GM12864 (cell line): ENCODE measurements around the gene HECW1.

Source experiments
- DNase-seq: peaks from one replicate; pipeline ENCODE4 v3.0.0-alpha.2; 2011; ENCODE audit warnings: low read depth
- H3K4me3 ChIP-seq: 2 replicates; pipeline ENCODE4 v1.5.1; 2011; ENCODE audit warnings: mild to moderate bottlenecking, low read depth, low read length, control low read depth
- CTCF ChIP-seq: IDR thresholded peaks from 2 replicates; pipeline ENCODE4 v1.5.1; 2011; ENCODE audit warnings: low read depth, mild to moderate bottlenecking, moderate library complexity, low read length, control low read depth, inconsistent platforms; ENCODE audit errors: missing control alignments

HECW1 gene

DNA sequence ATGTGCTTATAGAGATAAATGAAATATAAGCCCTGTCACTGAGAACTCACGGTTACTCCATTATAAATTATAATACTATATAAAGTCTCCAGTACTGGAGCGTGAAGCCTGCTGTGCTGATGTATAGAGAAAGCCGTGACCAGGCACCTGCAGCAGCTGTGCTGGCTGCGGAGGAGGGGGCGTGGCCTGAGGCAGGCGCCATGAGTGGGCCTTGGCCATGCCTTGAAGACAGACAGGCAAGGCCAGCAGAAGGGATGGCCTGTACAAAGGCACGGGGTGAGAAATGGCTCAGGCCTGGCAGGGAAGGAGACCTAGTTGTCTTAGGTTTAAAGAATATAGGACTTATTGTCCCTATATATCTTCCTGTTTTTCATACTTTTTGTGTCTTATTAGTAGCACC lies 251.9 kb downstream of the HECW1 start:
- no peak for TF ChIP-seq CTCF
- no peak for DNase-seq
- H3K4me3 ChIP-seq, result no peak overlapping the region

DNA sequence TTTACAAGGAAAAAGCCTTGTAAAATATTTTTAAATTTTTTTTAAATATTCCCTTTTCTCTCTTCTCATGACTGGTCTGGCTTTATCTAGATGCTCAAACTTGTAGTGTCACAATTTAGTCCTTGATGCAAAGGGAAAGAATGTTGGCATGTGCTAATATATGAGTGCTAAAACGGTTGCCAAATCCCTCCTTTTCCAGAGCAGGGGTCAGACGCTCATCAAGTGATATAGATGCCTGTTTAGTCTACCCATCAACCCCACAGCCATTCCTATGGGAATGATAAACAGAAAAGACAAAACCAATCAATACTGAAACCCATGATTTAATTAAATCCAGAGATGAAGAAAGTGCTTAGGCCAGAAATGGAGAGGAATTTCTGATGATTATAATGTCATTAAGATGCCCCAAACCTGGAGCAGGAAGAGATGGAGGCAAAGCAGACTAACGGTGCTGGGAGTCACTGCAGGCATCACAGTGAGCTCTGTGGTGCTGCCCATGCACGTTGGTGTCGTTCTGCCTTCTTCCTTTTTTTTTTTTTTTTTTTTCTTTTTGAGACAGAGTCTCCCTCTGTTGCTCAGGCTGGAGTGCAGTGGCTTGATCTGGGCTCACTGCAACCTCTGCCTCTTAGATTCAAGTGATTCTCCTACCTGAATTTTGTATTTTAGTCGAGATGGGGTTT lies 260.4 kb downstream of the HECW1 start:
- no peak for TF ChIP-seq CTCF
- H3K4me3 ChIP-seq, result no peak overlapping the region
- no peak for DNase-seq

DNA sequence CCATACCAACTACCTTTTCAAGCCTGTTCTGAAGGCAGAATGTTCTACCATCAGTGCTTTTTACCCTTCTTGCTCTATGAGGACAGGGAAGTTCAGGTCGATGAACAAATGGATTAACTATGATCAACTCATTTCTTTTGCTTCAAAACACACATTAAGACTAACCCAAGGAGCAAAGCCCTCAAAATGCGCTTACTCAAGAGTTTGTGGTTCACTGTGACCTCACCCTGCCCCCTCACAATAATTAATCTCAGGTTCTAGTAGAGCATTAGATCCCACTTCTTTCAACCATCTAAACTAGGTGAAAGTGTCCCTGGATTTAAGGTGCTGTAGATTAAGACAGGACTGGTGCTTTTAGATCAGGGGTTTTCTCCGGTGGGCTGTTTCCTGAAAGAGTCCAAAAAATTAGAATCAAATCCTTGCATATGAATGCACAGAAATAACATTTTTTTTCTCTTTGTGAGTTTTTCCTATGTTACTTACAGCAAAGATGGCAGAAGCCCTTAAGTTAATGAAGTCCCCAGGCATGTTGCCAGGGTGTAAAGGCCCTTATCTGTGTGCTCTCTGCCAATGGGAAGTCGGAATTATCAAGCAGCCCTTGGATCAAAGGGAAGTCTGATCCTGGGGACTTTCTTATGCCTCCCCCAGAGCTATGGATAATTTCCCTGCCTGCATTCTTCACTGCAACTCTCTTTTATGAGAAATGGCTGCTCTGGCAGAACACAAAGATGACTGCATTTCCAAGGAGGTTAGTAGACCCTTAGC lies 264.9 kb downstream of the HECW1 start:
- no peak for DNase-seq
- H3K4me3 ChIP-seq, result no peak overlapping the region
- no peak for TF ChIP-seq CTCF

GRCh38 chr7:43379210-43379609 lies 266.8 kb downstream of the HECW1 start:
- DNase-seq, result no peak
- H3K4me3 ChIP-seq, result no peak overlapping the region
- TF ChIP-seq CTCF, result no peak

DNA sequence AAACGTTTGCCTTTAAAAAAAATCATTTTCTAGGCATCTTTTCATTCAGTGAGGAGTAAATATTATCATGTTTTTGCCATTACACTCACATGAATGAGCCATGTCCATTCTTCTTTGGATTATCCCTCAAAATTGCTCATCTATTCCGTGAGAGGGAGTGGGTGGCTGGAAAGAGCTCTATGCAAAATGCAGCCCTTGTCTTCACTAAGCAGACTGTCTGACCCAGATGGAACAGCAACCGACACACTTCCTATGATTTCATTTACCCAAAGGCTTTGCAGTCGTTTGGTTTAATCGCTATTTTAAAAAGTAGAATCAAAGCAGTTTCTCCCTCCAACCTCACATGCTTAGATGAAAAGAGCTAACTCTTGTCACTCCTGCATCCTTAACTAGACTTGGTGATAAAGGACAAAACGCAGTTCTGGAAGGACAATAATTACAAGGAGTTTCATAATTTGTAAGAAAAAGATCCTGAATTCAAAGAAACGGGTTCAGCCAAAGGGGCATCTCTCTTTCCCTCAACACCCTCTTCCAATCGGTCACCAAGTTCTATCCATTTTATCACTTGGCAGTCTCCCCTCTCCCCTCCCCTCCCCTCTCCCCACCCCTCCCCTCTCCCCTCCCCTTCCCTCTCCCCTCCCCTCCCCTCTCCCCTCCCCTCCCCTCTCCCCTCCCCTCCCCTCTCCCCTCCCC lies 272.3 kb downstream of the HECW1 start:
- DNase-seq, result no peak
- H3K4me3 ChIP-seq, result no peak overlapping the region
- TF ChIP-seq CTCF, result no peak

GRCh38 chr7:43385309-43385680 lies 272.8 kb downstream of the HECW1 start:
- H3K4me3 ChIP-seq, result no peak overlapping the region
- TF ChIP-seq CTCF, result no peak
- DNase-seq, result no peak

DNA sequence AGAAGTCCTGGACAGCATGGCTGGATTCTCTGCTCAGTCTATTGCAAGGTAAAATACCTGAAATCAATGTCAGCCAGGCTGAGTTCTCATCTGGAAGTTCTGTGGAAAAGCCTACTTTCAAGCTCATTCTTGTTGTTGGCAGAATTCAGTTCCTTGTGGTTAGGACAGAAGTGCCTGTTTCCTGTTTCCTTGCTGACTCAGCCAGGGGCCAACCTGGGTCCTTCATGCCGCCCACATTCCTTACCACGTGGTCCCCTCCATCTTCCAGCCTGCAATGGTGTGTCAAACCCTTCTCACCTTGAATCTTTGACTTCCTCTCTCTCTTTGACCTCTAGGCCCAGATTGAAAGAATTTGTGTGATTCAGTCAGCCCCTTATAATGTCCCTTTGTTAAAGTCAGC lies 273.4 kb downstream of the HECW1 start:
- DNase-seq, result no peak
- TF ChIP-seq CTCF, result no peak

More for the DNA sequence above, 273.4 kb downstream of the HECW1 start:
- no peak overlapping the region for H3K4me3 ChIP-seq
